ENCODE results near the gene LNX1.

DNA sequence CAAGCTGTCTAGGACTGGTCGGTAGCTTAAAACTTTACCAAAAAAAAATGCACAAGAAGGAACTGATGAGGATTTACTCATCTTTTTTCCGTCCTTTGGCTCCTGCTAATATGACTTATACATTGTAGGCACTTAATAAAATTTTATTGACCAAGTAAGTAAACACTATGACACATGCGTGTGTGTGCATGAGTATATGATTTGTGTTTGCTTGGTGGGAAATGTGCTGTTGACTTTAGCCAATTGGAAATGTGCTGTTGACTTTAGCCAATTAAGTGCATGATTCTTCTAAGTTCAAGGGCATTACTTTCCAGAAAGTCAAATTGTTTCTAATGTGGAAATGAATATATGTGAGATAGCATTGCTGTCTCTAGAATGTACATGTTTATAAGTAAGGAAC, 135.5 kb downstream of the LNX1 start:
- no peak for TF ChIP-seq ARNTL (CRISPR knock-in tag; IDR thresholded peaks at IDR 0.05; ENCODE audit: borderline replicate concordance, low read depth)
- TF ChIP-seq, protein P1, sequence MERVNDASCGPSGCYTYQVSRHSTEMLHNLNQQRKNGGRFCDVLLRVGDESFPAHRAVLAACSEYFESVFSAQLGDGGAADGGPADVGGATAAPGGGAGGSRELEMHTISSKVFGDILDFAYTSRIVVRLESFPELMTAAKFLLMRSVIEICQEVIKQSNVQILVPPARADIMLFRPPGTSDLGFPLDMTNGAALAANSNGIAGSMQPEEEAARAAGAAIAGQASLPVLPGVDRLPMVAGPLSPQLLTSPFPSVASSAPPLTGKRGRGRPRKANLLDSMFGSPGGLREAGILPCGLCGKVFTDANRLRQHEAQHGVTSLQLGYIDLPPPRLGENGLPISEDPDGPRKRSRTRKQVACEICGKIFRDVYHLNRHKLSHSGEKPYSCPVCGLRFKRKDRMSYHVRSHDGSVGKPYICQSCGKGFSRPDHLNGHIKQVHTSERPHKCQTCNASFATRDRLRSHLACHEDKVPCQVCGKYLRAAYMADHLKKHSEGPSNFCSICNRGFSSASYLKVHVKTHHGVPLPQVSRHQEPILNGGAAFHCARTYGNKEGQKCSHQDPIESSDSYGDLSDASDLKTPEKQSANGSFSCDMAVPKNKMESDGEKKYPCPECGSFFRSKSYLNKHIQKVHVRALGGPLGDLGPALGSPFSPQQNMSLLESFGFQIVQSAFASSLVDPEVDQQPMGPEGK (CRISPR knock-in tag; IDR thresholded peaks at IDR 0.05; ENCODE audit: borderline replicate concordance) = no peak
- TF ChIP-seq, protein P2, sequence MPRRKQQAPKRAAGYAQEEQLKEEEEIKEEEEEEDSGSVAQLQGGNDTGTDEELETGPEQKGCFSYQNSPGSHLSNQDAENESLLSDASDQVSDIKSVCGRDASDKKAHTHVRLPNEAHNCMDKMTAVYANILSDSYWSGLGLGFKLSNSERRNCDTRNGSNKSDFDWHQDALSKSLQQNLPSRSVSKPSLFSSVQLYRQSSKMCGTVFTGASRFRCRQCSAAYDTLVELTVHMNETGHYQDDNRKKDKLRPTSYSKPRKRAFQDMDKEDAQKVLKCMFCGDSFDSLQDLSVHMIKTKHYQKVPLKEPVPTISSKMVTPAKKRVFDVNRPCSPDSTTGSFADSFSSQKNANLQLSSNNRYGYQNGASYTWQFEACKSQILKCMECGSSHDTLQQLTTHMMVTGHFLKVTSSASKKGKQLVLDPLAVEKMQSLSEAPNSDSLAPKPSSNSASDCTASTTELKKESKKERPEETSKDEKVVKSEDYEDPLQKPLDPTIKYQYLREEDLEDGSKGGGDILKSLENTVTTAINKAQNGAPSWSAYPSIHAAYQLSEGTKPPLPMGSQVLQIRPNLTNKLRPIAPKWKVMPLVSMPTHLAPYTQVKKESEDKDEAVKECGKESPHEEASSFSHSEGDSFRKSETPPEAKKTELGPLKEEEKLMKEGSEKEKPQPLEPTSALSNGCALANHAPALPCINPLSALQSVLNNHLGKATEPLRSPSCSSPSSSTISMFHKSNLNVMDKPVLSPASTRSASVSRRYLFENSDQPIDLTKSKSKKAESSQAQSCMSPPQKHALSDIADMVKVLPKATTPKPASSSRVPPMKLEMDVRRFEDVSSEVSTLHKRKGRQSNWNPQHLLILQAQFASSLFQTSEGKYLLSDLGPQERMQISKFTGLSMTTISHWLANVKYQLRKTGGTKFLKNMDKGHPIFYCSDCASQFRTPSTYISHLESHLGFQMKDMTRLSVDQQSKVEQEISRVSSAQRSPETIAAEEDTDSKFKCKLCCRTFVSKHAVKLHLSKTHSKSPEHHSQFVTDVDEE (CRISPR knock-in tag; IDR thresholded peaks at IDR 0.05) = no peak
- TF ChIP-seq, protein P3, sequence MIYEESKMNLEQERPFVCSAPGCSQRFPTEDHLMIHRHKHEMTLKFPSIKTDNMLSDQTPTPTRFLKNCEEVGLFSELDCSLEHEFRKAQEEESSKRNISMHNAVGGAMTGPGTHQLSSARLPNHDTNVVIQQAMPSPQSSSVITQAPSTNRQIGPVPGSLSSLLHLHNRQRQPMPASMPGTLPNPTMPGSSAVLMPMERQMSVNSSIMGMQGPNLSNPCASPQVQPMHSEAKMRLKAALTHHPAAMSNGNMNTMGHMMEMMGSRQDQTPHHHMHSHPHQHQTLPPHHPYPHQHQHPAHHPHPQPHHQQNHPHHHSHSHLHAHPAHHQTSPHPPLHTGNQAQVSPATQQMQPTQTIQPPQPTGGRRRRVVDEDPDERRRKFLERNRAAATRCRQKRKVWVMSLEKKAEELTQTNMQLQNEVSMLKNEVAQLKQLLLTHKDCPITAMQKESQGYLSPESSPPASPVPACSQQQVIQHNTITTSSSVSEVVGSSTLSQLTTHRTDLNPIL (CRISPR knock-in tag; IDR thresholded peaks at IDR 0.05; ENCODE audit: low read depth) = no peak
- no peak for TF ChIP-seq ZFP3 (CRISPR knock-in tag; IDR thresholded peaks at IDR 0.05)
- TF ChIP-seq, protein P4, sequence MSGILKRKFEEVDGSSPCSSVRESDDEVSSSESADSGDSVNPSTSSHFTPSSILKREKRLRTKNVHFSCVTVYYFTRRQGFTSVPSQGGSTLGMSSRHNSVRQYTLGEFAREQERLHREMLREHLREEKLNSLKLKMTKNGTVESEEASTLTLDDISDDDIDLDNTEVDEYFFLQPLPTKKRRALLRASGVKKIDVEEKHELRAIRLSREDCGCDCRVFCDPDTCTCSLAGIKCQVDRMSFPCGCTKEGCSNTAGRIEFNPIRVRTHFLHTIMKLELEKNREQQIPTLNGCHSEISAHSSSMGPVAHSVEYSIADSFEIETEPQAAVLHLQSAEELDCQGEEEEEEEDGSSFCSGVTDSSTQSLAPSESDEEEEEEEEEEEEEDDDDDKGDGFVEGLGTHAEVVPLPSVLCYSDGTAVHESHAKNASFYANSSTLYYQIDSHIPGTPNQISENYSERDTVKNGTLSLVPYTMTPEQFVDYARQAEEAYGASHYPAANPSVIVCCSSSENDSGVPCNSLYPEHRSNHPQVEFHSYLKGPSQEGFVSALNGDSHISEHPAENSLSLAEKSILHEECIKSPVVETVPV (CRISPR knock-in tag; IDR thresholded peaks at IDR 0.05) = no peak
- no peak for TF ChIP-seq BACH2 (CRISPR knock-in tag; IDR thresholded peaks at IDR 0.05; ENCODE audit: borderline replicate concordance)
- no peak for TF ChIP-seq SNAI2 (CRISPR knock-in tag; IDR thresholded peaks at IDR 0.05)
- TF ChIP-seq PPARA (CRISPR knock-in tag; IDR thresholded peaks at IDR 0.05; ENCODE audit: borderline replicate concordance) = no peak
- TF ChIP-seq ZNF565 (CRISPR knock-in tag; conservative IDR thresholded peaks at IDR 0.05; ENCODE audit: low read depth) = no peak
